Loucy (cell line): ENCODE data around the gene C16orf74.

Experiments
- H2AFZ ChIP-seq: fragments of 200-600 bp; sonication (generic); 2 replicates; pipeline ENCODE4 v1.6.0; 2016; ENCODE audit warnings: antibody characterized with exemption, mild to moderate bottlenecking, low read length, moderate library complexity
- H3F3A ChIP-seq: fragments of 200-600 bp; 2 replicates; pipeline ENCODE4 v1.6.0; 2016; ENCODE audit warnings: antibody characterized with exemption, low read depth, mild to moderate bottlenecking
- H3K27me3 ChIP-seq: fragments of 200-600 bp; sonication (generic); 2 replicates; pipeline ENCODE4 v1.6.1; 2014; ENCODE audit warnings: low read length, mild to moderate bottlenecking; ENCODE audit not compliant: insufficient read depth, poor library complexity, severe bottlenecking
- H3K36me3 ChIP-seq: fragments of 200-600 bp; sonication (generic); 2 replicates; pipeline ENCODE4 v1.6.1; 2016; ENCODE audit warnings: low read length; ENCODE audit not compliant: insufficient read depth
- H3K4me1 ChIP-seq: fragments of 200-600 bp; sonication (generic); 2 replicates; pipeline ENCODE4 v1.5.1; 2014; ENCODE audit warnings: low read length, mild to moderate bottlenecking; ENCODE audit not compliant: insufficient read depth, poor library complexity, severe bottlenecking
- H3K4me2 ChIP-seq: fragments of 200-600 bp; sonication (generic); 2 replicates; pipeline ENCODE4 v1.6.0; 2014; ENCODE audit warnings: antibody characterized with exemption, low read length, low read depth, mild to moderate bottlenecking; ENCODE audit not compliant: poor library complexity, severe bottlenecking
- H3K4me3 ChIP-seq: fragments of 200-600 bp; sonication (generic); 2 replicates; pipeline ENCODE4 v1.5.1; 2014; ENCODE audit warnings: low read length, mild to moderate bottlenecking, mixed read lengths; ENCODE audit not compliant: poor library complexity, severe bottlenecking
- H3K79me2 ChIP-seq: fragments of 200-600 bp; sonication (generic); 2 replicates; pipeline ENCODE4 v1.6.1; 2014; ENCODE audit warnings: low read length; ENCODE audit not compliant: insufficient read depth
- H3K9ac ChIP-seq: fragments of 200-600 bp; sonication (generic); 2 replicates; pipeline ENCODE4 v1.6.0; 2014; ENCODE audit warnings: mild to moderate bottlenecking, low read depth, low read length, moderate library complexity; ENCODE audit not compliant: poor library complexity, severe bottlenecking
- H3K9me2 ChIP-seq: fragments of 200-600 bp; sonication (generic); replicated peaks from 2 replicates; pipeline ENCODE4 v1.6.1; 2016; ENCODE audit warnings: low read depth, low read length, mixed read lengths
- H3K9me3 ChIP-seq: fragments of 200-600 bp; sonication (generic); 2 replicates; pipeline ENCODE4 v1.6.1; 2014; ENCODE audit warnings: mild to moderate bottlenecking, antibody characterized with exemption, low read length, low read depth; ENCODE audit not compliant: insufficient read depth
- H4K20me1 ChIP-seq: fragments of 200-600 bp; sonication (generic); 2 replicates; pipeline ENCODE4 v1.6.0; 2014; ENCODE audit warnings: antibody characterized with exemption, low read length, mild to moderate bottlenecking; ENCODE audit not compliant: insufficient read depth, poor library complexity, severe bottlenecking
- CTCF ChIP-seq: fragments of 200-600 bp; sonication (generic); conservative IDR thresholded peaks from 2 replicates; pipeline ENCODE4 v1.5.1; 2014; ENCODE audit warnings: mild to moderate bottlenecking, antibody characterized with exemption, low read length
- EZH2phosphoT487 ChIP-seq: fragments of 200-600 bp; IDR thresholded peaks from 2 replicates; pipeline ENCODE4 v1.6.1; 2018; ENCODE audit warnings: antibody characterized with exemption, mild to moderate bottlenecking, moderate library complexity, borderline replicate concordance

Gene C16orf74

GRCh38 chr16:85761861-85762260 is 11.0 kb upstream of the C16orf74 start:
- no peaks in the 10 kb centered on the region for H3F3A ChIP-seq
- H3K9ac ChIP-seq: no peak overlapping the region
- H3K4me1 ChIP-seq: peaks cover 7% of the 10 kb centered on the region
- H2AFZ ChIP-seq: no peak overlapping the region; the same call in 1 of the 2 replicates
- H3K4me2 ChIP-seq: no peak overlapping the region
- no peaks in the 10 kb centered on the region for H3K36me3 ChIP-seq
- H3K4me3 ChIP-seq: peak overlapping the region; percentile 10
- H4K20me1 ChIP-seq: no peaks in the 10 kb centered on the region
- no peak for TF ChIP-seq EZH2phosphoT487
- no peak for TF ChIP-seq CTCF
- no peaks in the 10 kb centered on the region for H3K9me3 ChIP-seq
- H3K27me3 ChIP-seq: no peaks in the 10 kb centered on the region
- H3K79me2 ChIP-seq: no peaks in the 10 kb centered on the region
- no peaks in the 10 kb centered on the region for H3K9me2 ChIP-seq

GRCh38 chr16:85759631-85760419 is 8.9 kb upstream of the C16orf74 start:
- H3K9ac ChIP-seq: no peak overlapping the region
- no peak overlapping the region for H3K4me3 ChIP-seq
- H3K36me3 ChIP-seq: no peaks in the 10 kb centered on the region
- H3K27me3 ChIP-seq: no peaks in the 10 kb centered on the region
- H4K20me1 ChIP-seq: no peaks in the 10 kb centered on the region
- TF ChIP-seq EZH2phosphoT487 (no peak), CTCF (peak; percentile 67)
- H3F3A ChIP-seq: no peaks in the 10 kb centered on the region
- peaks cover 7% of the 10 kb centered on the region for H3K4me1 ChIP-seq
- no peaks in the 10 kb centered on the region for H3K9me3 ChIP-seq
- H2AFZ ChIP-seq: no peak overlapping the region
- no peaks in the 10 kb centered on the region for H3K9me2 ChIP-seq
- H3K79me2 ChIP-seq: no peaks in the 10 kb centered on the region
- H3K4me2 ChIP-seq: no peak overlapping the region

- Histone ChIP-seq H2AFZ (no peak overlapping the region), H3K4me1 (peaks cover 14% of the 10 kb centered on the region), H3K79me2 (no peaks in the 10 kb centered on the region), H3F3A (no peaks in the 10 kb centered on the region), H3K9me2 (no peaks in the 10 kb centered on the region), H3K9me3 (no peaks in the 10 kb centered on the region), H3K36me3 (no peaks in the 10 kb centered on the region), H3K4me2 (no peak overlapping the region), H3K27me3 (no peaks in the 10 kb centered on the region), H4K20me1 (no peaks in the 10 kb centered on the region), H3K4me3 (no peak overlapping the region), H3K9ac (no peak overlapping the region)
- TF ChIP-seq CTCF (no peak), EZH2phosphoT487 (no peak)
Measured at GRCh38 chr16:85759136-85759535, 8.2 kb upstream of the C16orf74 start.
